Stimulated activated CD8-positive, alpha-beta memory T cell treated with anti-CD3 and anti-CD28 coated beads, Interleukin-15, amount 100 ng/mL, for 4 hours (primary cell): ENCODE data around the gene BASP1.

ENCODE experiments used
- DNase-seq, 2 donors: peaks; one replicate each; pipeline ENCODE4 v3.0.0-alpha.2; 2020; ENCODE audit warnings: low read depth in 2 of 2

BASP1 gene

DNA sequence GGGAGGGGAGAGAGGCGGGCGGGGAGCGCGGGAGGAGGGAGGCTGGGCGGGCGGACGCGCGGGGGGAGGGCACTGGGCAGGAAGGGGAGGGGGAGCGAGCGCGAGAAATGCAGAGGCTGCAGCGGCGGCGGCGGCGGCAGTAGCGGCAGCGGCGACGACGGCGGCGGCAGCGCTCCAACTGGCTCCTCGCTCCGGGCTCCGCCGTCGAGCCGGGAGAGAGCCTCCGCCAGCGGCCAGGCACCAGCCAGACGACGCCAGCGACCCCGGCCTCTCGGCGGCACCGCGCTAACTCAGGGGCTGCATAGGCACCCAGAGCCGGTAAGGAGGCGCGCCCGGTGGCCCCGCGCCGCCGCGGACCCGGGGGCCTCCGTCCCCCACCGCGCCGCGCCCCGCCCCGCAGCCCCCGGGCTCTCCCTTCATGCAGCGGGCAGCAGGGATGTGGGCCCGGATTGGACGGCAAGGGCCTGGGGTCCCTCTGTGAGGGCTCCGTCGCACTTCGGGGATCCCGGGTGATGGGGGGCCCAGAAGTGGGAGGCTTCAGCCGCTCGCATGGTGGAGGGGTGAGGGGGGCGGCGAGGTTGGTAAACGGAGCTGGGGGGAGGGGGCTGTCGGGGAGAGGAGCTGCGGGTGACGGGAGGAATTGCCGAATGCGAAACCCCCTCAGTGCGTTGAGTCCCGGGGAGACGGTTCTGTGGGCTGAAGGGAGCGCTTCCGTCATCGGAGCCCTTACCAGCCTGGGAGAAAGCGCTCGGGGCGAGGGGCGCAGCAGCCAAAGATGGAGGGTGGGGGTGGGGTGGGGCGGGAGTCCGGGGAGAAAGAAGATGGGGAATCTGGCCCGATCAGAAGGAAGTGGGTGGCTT lies at the start of gene BASP1:
Gene BASP1 (plus strand): TSS at position 139 of the 860 bp plus-strand sequence. CDS start 57,586 bp downstream, outside the sequence.
- no peak for DNase-seq

DNA sequence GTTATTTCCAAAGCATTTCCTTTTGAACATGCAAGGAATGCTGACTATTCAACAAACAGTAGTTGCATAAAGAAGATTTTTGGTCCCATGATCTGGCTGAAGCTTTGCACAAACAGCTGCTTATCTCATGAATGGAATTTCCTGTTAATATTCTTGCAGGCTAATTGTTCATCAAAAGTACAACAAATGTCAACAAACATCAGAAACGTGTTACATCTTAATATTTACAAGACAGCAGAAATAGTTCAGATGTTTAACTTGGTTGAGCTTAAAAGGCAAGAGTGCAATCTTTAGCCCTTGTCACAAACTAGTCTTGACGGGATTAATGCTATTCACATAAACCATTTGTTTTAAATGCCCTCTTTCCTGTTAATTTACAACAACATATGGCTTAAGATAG lies 47.9 kb upstream of the BASP1 start:
- no peak for DNase-seq

- no peak for DNase-seq
These were observed 44.6 kb upstream of the BASP1 start for GRCh38 chr5:17172791-17173190.

GRCh38 chr5:17174965-17175364 lies 42.5 kb upstream of the BASP1 start:
- DNase-seq: no peak

GRCh38 chr5:17177501-17178372 lies 39.7 kb upstream of the BASP1 start:
- no peak for DNase-seq

- no peak for DNase-seq
These were observed 39.1 kb upstream of the BASP1 start for GRCh38 chr5:17178373-17178675.

DNA sequence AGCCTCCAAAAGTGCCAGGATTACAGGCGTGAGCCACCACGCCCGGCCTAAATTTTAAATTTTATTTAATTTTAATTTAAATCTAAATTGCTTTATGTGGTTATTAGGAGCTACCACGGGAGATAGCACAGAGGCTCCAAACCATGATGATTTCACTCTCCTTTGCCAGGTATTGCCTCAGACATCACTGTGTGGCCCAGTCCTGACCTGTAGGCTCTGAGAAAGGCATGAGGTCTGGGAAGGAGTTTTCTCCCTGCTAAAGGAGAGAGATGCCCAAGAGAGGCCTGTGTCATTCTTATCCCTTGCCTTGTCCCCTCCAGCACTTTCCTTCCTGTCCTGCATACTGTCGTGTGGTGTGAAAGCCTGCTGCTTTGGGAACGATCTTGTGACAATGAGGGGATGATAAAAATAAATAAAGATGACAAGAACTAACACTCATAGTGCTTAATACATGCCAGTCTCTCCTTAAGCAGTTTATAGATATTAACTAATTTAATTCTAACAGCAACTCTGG lies 37.0 kb upstream of the BASP1 start:
- no peak for DNase-seq

DNA sequence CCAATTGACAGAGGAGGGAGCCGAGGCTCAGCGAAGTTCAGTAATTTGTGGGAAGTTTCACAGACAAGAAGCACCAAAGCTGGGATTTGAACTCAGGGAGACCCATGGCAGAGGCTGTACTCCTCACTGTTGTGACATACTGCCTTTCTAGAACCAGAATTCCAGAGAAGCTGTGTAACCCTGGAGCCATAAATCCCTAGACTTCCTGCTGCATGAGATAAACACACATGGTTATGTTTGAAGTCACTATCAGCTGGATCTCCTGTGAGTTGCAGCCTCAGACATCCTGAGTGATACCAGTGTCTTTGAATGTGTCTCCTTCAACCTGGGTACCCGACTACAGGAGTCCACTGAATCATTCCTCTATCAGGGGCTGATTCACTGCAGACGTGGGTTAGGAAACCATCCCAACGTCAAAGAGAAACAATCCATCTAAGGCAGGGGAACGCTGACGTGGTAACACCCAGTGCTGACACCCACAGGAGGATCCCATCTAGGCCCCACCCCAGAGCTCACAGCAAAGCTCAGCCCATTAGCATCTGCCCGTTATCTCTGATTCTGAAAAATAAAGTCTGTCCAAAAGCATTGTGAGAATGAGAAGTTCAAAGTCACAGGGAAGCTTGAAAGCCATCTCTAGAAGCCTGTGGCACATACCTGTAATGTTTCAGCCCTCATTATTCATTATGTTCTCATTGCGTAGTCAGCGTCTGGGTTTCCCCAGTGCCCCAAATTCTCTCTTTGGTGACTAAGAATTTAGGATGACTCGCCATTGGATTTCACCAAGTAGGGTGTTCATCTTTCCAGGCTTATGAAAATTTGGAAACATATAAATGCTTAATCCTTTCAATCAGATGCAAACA lies 36.3 kb upstream of the BASP1 start:
- DNase-seq: no peak

DNA sequence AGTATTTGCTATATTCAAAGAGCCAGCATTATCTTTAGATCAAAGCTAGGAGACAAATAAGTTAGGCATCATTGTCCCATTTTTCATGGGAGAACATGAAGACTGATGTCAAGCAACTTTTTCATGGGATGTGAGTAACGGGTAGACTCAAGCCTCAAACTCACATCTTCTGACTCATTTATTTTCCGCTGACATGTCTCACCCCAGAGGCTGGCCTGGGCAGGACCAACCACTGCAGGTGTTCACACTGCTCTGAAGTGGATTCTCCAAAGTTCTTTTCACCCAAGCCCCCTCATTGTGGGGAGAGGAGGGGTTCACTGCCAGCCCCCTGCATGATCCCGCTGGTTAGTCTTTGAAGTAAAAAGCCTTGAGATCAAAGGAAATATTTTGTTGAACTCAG lies 34.9 kb upstream of the BASP1 start:
- DNase-seq: no peak

DNA sequence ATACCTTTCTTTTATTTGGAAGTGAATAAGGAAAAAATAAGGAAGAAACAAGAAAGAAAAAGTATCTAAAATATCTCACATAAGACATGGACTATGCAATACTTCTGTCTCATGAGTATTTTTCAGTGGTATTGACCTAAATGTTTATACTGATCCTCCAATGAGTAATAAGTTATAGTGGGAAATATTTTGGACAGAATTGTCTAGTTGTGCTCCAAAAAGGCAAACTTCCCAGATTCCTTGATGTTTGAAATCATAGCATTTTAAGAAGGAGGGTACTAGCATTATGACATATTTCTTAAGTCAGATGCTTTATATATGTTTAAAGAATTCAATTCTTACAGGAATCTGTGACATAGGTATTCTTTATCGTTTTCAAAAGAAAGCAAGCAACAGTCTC lies 34.5 kb upstream of the BASP1 start:
- DNase-seq: no peak

- DNase-seq: no peak
These were observed 33.6 kb upstream of the BASP1 start for GRCh38 chr5:17183831-17184230.

GRCh38 chr5:17184588-17184987 lies 32.8 kb upstream of the BASP1 start:
- DNase-seq: no peak

DNA sequence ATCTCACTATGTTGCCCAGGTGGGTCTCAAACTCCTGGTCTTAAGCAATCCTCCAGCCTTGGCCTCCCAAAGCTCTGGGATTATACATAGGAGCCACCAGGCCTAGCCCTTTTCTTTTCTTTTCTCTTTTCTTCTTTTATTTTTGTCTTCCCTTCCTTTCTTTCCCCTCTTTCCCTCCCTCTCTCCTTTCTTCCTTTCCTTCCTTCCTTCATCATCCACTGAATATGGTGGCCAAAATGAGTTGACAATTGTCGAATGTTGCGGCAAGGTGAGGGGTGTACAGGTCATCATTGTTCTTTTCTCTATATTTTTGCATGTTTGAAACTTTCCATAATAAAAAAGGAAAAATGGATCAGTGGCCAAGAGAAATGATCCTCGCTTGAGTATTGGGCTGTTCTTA lies 32.1 kb upstream of the BASP1 start:
- DNase-seq: no peak

- DNase-seq: no peak
These were observed 31.7 kb upstream of the BASP1 start for GRCh38 chr5:17185773-17186172.

DNA sequence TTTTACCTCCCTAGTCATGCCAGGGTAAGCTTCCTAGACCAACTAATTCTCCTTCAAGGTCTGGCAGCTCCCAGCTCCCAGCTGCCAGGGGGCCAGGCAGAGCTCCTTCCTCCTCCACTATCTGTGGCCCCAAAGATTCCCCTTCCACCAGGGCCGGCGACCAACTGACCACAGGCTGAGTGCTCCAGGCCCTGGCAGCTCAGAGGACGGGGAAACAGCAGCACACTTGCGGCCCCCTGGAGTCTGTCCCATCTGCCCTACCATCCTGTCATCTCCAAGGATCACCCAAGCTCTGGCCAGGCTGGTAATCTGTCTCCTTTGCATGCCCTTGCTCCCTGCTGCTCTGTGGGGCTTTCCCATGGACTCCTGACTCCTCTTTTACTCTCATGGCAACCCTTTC lies 31.2 kb upstream of the BASP1 start:
- DNase-seq: no peak

GRCh38 chr5:17187011-17187785 lies 30.2 kb upstream of the BASP1 start:
- DNase-seq: no peak

DNA sequence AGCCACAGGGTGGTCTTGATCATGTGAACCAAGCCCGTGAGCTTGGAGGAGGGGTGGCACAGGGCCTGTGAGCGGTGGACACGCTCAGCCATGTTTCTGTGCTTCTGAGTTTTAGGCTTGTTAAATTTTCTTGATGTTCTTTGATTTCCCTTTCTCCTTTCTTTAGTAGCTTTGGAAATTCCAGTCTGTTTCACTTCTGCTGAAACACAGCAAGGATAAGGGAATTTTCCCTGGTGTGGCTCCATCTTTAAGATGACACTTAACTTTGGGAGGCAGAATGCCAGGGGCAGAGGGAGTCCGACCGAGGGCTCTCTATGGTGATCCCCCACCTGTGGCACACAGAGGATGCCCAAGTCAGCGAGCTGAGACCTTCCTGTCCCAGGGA lies 29.7 kb upstream of the BASP1 start:
- DNase-seq: no peak

DNA sequence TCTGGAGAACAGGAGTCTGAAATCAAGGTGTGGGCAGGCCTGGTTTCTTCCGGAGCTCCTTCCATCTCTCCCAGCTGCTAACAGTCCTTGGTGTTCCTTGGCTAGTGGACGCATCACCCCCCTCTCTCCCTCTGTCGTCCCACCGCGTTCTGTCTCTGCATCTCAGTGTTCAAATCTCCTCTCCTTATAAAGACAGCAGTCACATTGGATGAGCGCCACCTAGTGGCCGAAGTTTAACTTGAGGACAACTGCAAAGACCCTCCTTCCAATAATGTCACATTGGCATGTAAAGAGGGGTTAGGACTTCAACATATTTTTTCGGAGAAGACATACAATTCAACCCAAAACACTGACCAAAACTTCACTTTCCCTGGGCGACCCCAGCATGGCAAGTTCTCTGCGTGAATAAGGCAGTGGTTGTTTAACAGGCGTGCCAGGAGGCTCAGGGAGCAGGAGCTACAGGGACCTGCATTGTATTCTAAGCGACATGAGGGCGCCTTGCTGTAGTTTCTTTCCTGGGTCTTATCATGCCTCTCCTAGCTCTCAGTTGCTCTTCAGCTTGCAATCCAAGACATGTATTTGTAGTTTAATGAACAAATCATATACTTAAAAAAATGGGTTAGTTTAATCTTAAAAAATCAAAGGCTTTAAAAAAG lies 27.9 kb upstream of the BASP1 start:
- DNase-seq: peak in 1 of 2 donors; percentile 19

GRCh38 chr5:17190242-17190778 lies 27.1 kb upstream of the BASP1 start:
- DNase-seq: no peak

- no peak for DNase-seq
These were observed 26.5 kb upstream of the BASP1 start for GRCh38 chr5:17190799-17191391.
